ENCODE results near the gene SMPX.

DNA sequence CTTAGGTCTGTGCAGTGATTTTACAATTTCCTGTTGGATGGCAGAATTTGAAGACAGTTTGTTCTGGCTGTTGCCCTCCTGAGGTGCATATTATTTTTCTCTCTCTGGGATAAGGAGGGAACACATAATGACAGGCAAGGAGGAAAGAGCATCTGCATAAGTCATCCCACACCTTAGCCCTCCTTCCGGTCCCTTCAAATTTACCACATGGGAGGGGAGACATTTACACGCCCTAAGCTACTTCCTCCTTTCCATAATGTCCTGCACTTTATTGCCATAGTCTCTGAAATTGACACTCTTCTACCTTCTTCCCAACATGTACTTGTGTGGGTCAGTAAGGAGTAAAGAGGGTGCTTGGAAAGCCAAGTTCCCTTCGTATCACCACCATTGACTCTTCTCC is 13.9 kb downstream of the SMPX start:
- TF ChIP-seq, protein P1, sequence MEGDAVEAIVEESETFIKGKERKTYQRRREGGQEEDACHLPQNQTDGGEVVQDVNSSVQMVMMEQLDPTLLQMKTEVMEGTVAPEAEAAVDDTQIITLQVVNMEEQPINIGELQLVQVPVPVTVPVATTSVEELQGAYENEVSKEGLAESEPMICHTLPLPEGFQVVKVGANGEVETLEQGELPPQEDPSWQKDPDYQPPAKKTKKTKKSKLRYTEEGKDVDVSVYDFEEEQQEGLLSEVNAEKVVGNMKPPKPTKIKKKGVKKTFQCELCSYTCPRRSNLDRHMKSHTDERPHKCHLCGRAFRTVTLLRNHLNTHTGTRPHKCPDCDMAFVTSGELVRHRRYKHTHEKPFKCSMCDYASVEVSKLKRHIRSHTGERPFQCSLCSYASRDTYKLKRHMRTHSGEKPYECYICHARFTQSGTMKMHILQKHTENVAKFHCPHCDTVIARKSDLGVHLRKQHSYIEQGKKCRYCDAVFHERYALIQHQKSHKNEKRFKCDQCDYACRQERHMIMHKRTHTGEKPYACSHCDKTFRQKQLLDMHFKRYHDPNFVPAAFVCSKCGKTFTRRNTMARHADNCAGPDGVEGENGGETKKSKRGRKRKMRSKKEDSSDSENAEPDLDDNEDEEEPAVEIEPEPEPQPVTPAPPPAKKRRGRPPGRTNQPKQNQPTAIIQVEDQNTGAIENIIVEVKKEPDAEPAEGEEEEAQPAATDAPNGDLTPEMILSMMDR (IDR thresholded peaks at IDR 0.05 in 2 of 3, conservative IDR thresholded peaks at IDR 0.05 in 1 of 3; ENCODE audit: insufficient read depth in 2 of 3, low read depth in 1 of 3, low read length in 3 of 3): no peak
- TF ChIP-seq ZNF121 (CRISPR knock-in tag; conservative IDR thresholded peaks at IDR 0.05): no peak
- TF ChIP-seq POLR2A (conservative IDR thresholded peaks at IDR 0.05): no peak
- TF ChIP-seq, protein P2, sequence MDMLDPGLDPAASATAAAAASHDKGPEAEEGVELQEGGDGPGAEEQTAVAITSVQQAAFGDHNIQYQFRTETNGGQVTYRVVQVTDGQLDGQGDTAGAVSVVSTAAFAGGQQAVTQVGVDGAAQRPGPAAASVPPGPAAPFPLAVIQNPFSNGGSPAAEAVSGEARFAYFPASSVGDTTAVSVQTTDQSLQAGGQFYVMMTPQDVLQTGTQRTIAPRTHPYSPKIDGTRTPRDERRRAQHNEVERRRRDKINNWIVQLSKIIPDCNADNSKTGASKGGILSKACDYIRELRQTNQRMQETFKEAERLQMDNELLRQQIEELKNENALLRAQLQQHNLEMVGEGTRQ (CRISPR knock-in tag; IDR thresholded peaks at IDR 0.05): no peak
- TF ChIP-seq MYC (IDR thresholded peaks at IDR 0.05; ENCODE audit: low read depth, low read length): no peak
- TF ChIP-seq MYC (CRISPR knock-in tag; IDR thresholded peaks at IDR 0.05; ENCODE audit: borderline replicate concordance, low read depth): no peak

Measured in K562 (cell line).